HFFc6 (cell line): Measurements from ENCODE around the gene MAN2B2. TPM values are rescaled to one million over a fixed set of nuclear protein-coding genes. Genes with fewer than 3 reads are reported as not detected.

Experiments used
- DNase-seq: peaks from one replicate; pipeline ENCODE4 v3.0.0-alpha.2; 2018
- H3K27ac Mint-ChIP-seq: 2 replicates; pipeline ENCODE4 v1.8.0; 2020; ENCODE audit warnings: mild to moderate bottlenecking, mixed read lengths
- H3K27me3 Mint-ChIP-seq: 2 replicates; pipeline ENCODE4 v1.8.0; 2021; ENCODE audit warnings: mild to moderate bottlenecking, moderate library complexity, mixed read lengths; ENCODE audit not compliant: insufficient read depth
- H3K36me3 Mint-ChIP-seq: 2 replicates; pipeline ENCODE4 v1.8.0; 2021; ENCODE audit warnings: low read depth, mixed read lengths
- H3K4me1 Mint-ChIP-seq: 2 replicates; pipeline ENCODE4 v1.8.0; 2020; ENCODE audit warnings: low read depth, mixed read lengths
- H3K4me3 Mint-ChIP-seq: 2 replicates; pipeline ENCODE4 v1.8.0; 2020; ENCODE audit warnings: mild to moderate bottlenecking, moderate library complexity, mixed read lengths
- H3K9me3 Mint-ChIP-seq: 2 replicates; pipeline ENCODE4 v1.8.0; 2020; ENCODE audit warnings: mild to moderate bottlenecking, mixed read lengths
- total RNA-seq, 6 experiments: library from RNA; stranded (reverse); fragmentation: NEBNext Ultra II Directional; extraction: Animal tissue kit (Norgen Biotek cat#: 25700); gene quantifications; 2 replicates in 1 of 6; 3 replicates in 5 of 6; pipeline ENCODE4 v1.2.3, GENCODE V29; 2021
- TF ChIP-seq, protein P1 (sequence below): fragments of 200-600 bp; sonication (generic); IDR thresholded peaks from 2 replicates; pipeline ENCODE4 v1.5.0; 2021; ENCODE audit warnings: antibody characterized with exemption, mild to moderate bottlenecking

The MAN2B2 gene
- total RNA-seq, 6 experiments from 2014 or later = 35.8 to 44.5 (median 40.5) TPM

DNA sequence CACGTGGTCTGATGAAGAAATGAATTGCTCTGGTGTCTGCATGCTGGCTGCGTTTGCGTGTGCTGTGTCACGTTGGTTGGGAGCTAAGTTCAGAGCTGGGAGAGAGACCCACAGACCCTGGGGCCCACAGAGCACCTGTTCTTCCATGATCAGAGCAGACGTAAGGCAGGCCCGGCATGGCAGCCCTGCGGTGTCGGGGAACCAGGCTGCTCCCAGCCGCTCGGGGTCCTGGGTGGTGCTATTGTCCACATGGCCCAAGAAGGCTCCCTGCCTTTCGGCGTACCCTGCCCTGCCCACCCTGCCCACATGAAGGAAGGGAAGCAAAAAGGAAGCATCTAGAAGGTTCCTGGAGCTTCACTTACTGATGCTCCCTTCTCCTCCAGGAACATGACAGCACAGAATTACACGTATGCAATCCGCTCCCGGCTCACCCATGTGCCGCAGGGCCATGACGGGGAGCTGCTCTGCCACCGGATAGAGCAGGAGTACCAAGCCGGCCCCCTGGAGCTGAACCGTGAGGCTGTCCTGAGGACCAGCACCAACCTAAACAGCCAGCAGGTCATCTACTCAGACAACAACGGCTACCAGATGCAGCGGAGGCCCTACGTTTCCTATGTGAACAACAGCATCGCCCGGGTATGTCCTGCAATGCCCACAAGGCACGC, 34.6 kb downstream of the MAN2B2 start:
- Mint-ChIP-seq H3K4me3 (no peak overlapping the region), H3K27me3 (no peaks in the 10 kb centered on the region), H3K36me3 (peaks cover 33% of the 10 kb centered on the region), H3K4me1 (no peaks in the 10 kb centered on the region), H3K9me3 (peaks cover 12% of the 10 kb centered on the region), H3K27ac (no peak overlapping the region)
- TF ChIP-seq, protein P1, sequence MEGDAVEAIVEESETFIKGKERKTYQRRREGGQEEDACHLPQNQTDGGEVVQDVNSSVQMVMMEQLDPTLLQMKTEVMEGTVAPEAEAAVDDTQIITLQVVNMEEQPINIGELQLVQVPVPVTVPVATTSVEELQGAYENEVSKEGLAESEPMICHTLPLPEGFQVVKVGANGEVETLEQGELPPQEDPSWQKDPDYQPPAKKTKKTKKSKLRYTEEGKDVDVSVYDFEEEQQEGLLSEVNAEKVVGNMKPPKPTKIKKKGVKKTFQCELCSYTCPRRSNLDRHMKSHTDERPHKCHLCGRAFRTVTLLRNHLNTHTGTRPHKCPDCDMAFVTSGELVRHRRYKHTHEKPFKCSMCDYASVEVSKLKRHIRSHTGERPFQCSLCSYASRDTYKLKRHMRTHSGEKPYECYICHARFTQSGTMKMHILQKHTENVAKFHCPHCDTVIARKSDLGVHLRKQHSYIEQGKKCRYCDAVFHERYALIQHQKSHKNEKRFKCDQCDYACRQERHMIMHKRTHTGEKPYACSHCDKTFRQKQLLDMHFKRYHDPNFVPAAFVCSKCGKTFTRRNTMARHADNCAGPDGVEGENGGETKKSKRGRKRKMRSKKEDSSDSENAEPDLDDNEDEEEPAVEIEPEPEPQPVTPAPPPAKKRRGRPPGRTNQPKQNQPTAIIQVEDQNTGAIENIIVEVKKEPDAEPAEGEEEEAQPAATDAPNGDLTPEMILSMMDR = no peak
- DNase-seq = no peak

DNA sequence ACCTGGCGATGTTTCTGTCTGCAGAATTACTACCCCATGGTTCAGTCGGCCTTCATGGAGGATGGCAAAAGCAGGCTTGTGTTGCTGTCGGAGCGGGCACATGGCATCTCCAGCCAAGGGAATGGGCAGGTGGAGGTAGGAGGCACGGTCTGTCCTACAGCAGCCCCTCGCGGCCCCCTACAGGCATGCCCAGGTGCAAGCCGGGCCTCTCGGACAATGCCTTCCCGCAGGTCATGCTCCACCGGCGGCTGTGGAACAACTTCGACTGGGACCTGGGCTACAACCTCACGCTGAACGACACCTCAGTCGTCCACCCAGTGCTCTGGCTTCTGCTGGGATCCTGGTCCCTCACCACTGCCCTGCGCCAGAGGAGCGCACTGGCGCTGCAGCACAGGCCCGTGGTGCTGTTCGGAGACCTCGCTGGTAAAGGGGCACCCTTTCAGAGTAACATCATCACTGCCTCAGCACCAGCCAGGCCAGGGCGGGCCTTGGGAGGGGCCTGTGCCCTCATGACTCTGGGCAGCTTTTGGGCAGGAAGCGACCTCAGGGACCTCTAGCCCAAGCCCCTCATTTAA, 36.0 kb downstream of the MAN2B2 start:
- TF ChIP-seq, protein P1 = peak; percentile 11; the same call in 1 of the 2 replicates
- Mint-ChIP-seq H3K9me3 (no peaks in the 10 kb centered on the region), H3K4me1 (no peaks in the 10 kb centered on the region), H3K36me3 (peaks cover 20% of the 10 kb centered on the region), H3K27ac (no peak overlapping the region), H3K27me3 (no peaks in the 10 kb centered on the region), H3K4me3 (no peak overlapping the region)
- no peak for DNase-seq

DNA sequence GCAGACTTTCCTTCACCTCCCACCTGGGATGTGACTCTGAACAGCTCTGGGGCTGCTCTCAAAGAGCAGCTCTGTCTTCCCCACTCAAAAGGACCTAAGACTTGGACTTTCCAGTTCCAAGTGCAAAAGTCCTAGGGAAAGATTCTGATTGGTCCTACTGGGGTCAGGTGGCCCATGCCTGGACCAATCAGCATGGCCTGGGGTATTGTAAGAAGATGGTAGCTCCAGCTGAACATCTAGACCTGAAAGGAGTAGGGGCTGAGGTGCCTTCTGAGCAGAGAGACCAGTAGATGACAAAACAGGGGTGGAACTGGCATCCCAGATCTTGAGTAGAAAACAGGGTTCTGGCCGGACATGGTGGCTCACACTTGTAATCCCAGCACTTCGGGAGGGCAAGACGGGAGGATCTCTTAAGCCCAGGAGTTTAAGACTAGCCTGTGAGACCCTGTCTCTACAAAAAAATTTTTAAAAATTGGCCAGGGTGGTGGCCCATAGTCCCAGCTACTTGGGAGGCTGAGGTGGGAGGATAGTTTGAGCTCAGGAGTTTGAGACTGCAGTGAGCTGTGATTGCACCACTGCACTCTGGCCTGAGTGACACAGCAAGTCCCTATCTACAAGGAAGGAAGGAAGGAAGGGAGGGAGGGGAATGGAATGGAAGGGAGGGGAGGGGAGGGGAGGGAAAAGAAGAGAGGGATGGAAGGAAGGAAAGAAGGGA, 38.1 kb downstream of the MAN2B2 start:
- Mint-ChIP-seq H3K4me1 (no peaks in the 10 kb centered on the region), H3K27me3 (no peaks in the 10 kb centered on the region), H3K9me3 (no peaks in the 10 kb centered on the region), H3K27ac (no peak overlapping the region), H3K36me3 (peaks cover 31% of the 10 kb centered on the region), H3K4me3 (no peak overlapping the region)
- DNase-seq = no peak
- TF ChIP-seq, protein P1 = no peak

DNA sequence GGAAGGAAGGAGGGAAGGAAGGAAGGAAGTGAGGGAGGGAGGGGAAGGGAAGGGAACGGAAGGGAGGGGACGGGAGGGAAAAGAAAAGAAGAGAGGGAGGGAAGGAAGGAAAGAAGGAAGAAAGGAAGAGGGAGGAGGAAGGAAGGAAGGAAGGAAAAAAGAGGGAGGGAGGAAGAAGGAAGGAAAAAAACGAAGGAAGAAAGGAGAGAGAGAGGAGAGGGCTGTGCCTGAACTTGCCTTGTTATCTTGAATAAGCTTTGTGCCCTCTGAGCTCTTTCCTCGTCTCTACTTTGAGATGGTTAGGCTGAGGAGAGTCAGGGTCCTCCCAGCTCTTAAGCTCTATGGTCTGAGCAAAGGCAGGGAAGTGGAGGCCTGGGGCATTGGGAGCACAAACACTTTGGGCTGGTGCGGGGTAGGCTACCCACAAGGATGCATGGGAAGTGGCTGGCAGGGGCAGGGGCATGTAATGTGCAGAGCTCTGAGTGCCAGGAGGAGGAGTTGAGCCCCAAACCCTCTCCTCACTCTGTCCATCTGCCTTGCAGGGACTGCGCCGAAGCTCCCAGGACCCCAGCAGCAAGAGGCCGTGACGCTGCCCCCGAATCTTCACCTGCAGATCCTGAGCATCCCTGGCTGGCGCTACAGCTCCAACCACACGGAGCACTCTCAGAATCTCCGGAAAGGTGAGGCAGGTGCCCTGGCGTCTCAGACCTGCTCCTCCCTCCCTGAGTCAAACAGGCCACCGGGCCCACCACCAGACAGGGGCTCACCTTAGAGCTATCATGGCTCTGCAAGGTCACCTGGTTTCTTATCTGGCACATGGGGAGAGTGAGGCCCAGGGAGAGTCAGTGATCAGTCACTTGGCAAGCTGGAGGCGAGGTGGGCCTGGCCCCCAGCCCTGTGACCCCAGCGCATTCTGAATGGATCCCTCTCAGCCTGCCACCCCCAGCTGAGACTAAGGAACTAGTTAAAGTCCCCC, 39.0 kb downstream of the MAN2B2 start:
- Mint-ChIP-seq H3K4me3 (no peak overlapping the region), H3K27me3 (no peaks in the 10 kb centered on the region), H3K9me3 (no peaks in the 10 kb centered on the region), H3K36me3 (peaks cover 31% of the 10 kb centered on the region), H3K27ac (no peak overlapping the region), H3K4me1 (no peaks in the 10 kb centered on the region)
- no peak for DNase-seq
- TF ChIP-seq, protein P1 = no peak

DNA sequence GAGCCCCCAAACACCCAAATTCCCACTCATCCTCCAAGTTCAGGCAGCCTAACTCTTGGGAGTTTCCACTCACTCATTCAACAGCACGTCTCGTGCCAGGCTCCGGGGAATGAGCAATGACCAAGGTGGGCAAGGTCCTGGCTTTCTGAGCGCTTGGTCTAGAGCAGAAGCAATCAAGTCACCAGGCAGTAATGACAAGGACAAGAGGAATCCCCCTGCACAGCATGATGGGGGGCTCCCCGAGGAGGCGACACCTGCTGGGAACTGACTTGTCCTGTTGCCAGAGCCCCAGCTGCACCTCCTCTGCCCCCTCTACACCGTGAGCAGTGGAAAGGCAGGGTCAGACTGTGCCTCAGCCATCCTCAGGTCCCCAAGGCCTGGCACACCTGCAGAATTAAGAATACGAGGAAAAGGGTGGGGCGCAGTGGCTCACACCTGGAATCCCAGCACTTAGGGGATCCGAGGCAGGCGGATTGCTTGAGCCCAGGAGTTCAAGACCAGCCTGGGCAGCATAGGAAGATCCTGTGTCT, 39.8 kb downstream of the MAN2B2 start:
- Mint-ChIP-seq H3K36me3 (peaks cover 31% of the 10 kb centered on the region), H3K27me3 (no peaks in the 10 kb centered on the region), H3K4me3 (no peak overlapping the region), H3K4me1 (no peaks in the 10 kb centered on the region), H3K9me3 (no peaks in the 10 kb centered on the region), H3K27ac (no peak overlapping the region)
- TF ChIP-seq, protein P1 = no peak
- no peak for DNase-seq
